ENCODE measurements around the gene VEPH1. TPM values are rescaled to one million over a fixed set of nuclear protein-coding genes. Genes with fewer than 3 reads are reported as not detected.

VEPH1 gene
- total RNA-seq, 1 experiment from 2014 or later: 7.7 TPM

DNA sequence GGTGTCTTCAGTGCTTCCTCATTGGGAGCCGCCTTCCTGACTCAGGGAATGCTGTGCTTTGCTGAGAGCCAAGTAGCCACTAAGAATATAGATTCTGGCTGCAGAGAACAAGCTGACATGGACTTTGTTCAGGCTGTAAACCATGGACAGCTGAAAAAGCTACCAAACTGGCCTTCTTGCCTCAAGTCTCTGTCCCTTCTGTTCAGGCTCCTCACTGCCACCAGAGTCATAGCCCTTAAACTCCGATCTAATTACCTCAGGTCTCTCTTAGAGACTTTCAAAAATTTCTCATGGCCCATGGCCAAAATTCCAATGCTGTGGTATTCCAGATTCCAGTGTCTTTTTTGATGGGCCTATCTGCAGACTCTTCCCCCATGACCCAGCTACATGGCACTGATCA, 86.0 kb downstream of the VEPH1 start:
- Histone ChIP-seq H3K27ac (ENCODE audit: insufficient read length, low read depth, low read length) (no peak overlapping the region), H3K23me2 (ENCODE audit: insufficient read length, low read depth, low read length, poor library complexity, severe bottlenecking) (no peaks in the 10 kb centered on the region), H3K9ac (ENCODE audit: extremely low read depth, insufficient read length, low read length) (no peak overlapping the region), H2AFZ (ENCODE audit: low read length) (no peak overlapping the region), H2BK120ac (ENCODE audit: low read depth, low read length, poor library complexity, severe bottlenecking) (no peak overlapping the region), H4K20me1 (ENCODE audit: control insufficient read depth, insufficient read depth, insufficient read length) (no peaks in the 10 kb centered on the region), H3K14ac (ENCODE audit: insufficient read depth, low read length) (no peak overlapping the region), H4K5ac (ENCODE audit: insufficient read length, low read depth, low read length) (no peak overlapping the region), H3K4me2 (ENCODE audit: insufficient read depth, insufficient read length, low read length) (no peak overlapping the region), H3K9me3 (ENCODE audit: control insufficient read depth, low read depth, low read length) (no peaks in the 10 kb centered on the region), H3K4ac (ENCODE audit: low read depth, low read length) (no peak overlapping the region), H2BK5ac (ENCODE audit: insufficient read length, low read length) (no peak overlapping the region), H3K18ac (ENCODE audit: insufficient read length, low read depth, low read length) (no peak overlapping the region), H3K27me3 (ENCODE audit: insufficient read depth, low read length) (no peaks in the 10 kb centered on the region), H3K23ac (ENCODE audit: insufficient read length, low read depth, low read length) (no peak overlapping the region), H2BK20ac (ENCODE audit: low read depth, low read length, poor library complexity, severe bottlenecking) (no peak overlapping the region), H3T11ph (ENCODE audit: low read length) (no peak overlapping the region), H2BK15ac (ENCODE audit: low read depth, low read length) (no peak overlapping the region), H4K91ac (ENCODE audit: insufficient read length, low read depth, low read length) (no peak overlapping the region), H3K56ac (ENCODE audit: insufficient read length, low read depth, low read length) (no peak overlapping the region), H3K79me1 (ENCODE audit: insufficient read depth, low read depth, low read length, poor library complexity, severe bottlenecking) (no peaks in the 10 kb centered on the region), H3K4me1 (ENCODE audit: insufficient read depth, low read length) (peaks cover 5% of the 10 kb centered on the region), H2AK5ac (ENCODE audit: insufficient read length, low read length) (no peak overlapping the region), H3K79me2 (ENCODE audit: insufficient read depth, low read length) (no peaks in the 10 kb centered on the region), H2BK12ac (ENCODE audit: insufficient read length, low read depth, low read length) (no peak overlapping the region), H4K8ac (replicated peaks; ENCODE audit: insufficient read length, low read depth, low read length) (no peak overlapping the region)
- H3K27me3 Mint-ChIP-seq (ENCODE audit: low read depth): no peaks in the 10 kb centered on the region
- WGBS (ENCODE audit: extremely low coverage, insufficient read length, low lambda C conversion rate): no CpG with 5 or more reads among the region's 2 CpGs
- no peaks in the 10 kb centered on the region for H3K4me1 Mint-ChIP-seq
- TF ChIP-seq, protein P1, sequence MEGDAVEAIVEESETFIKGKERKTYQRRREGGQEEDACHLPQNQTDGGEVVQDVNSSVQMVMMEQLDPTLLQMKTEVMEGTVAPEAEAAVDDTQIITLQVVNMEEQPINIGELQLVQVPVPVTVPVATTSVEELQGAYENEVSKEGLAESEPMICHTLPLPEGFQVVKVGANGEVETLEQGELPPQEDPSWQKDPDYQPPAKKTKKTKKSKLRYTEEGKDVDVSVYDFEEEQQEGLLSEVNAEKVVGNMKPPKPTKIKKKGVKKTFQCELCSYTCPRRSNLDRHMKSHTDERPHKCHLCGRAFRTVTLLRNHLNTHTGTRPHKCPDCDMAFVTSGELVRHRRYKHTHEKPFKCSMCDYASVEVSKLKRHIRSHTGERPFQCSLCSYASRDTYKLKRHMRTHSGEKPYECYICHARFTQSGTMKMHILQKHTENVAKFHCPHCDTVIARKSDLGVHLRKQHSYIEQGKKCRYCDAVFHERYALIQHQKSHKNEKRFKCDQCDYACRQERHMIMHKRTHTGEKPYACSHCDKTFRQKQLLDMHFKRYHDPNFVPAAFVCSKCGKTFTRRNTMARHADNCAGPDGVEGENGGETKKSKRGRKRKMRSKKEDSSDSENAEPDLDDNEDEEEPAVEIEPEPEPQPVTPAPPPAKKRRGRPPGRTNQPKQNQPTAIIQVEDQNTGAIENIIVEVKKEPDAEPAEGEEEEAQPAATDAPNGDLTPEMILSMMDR (conservative IDR thresholded peaks at IDR 0.05): no peak
- H3K4me3 Mint-ChIP-seq: no peak overlapping the region
- DNase-seq: no peak
- H3K27ac Mint-ChIP-seq: no peak overlapping the region
- no peaks in the 10 kb centered on the region for H3K9me3 Mint-ChIP-seq
- H3K36me3 Mint-ChIP-seq (ENCODE audit: insufficient read depth in 1 of 3, low read depth in 3 of 3): no peaks in the 10 kb centered on the region
